Testis (tissue), 3 donors: Measurements from ENCODE around the gene CHI3L1. TPM values are rescaled to one million over a fixed set of nuclear protein-coding genes. Genes with fewer than 3 reads are reported as not detected.

ENCODE experiments used
- DNase-seq: peaks from one replicate; pipeline ENCODE4 v3.0.0-alpha.2; 2019
- H3K27ac ChIP-seq, 2 donors: fragments of 200-600 bp; sonication (generic); one replicate each; pipeline ENCODE4 v1.5.1; 2019
- H3K27me3 ChIP-seq: fragments of 200-600 bp; sonication (generic); one replicate; pipeline ENCODE4 v1.5.1; 2019
- H3K36me3 ChIP-seq: fragments of 200-600 bp; sonication (generic); one replicate; pipeline ENCODE4 v1.5.1; 2017; ENCODE audit warnings: low read depth; ENCODE audit errors: missing control alignments
- H3K4me1 ChIP-seq: fragments of 200-600 bp; sonication (generic); one replicate; pipeline ENCODE4 v1.5.1; 2019
- H3K4me3 ChIP-seq, 2 donors: fragments of 200-600 bp; sonication (generic); one replicate each; pipeline ENCODE4 v1.5.1; 2017 to 2019
- H3K9me3 ChIP-seq: fragments of 200-600 bp; sonication (generic); one replicate; pipeline ENCODE4 v1.5.1; 2017
- POLR2A ChIP-seq: fragments of 450-650 bp; IDR thresholded peaks from one replicate; pipeline ENCODE4 v1.6.1; 2017; ENCODE audit warnings: antibody characterized with exemption, mild to moderate bottlenecking, moderate library complexity
- WGBS, 2 donors: methylation state at CpG; one replicate each; pipeline ENCODE4 v1.1.5; 2018; 5-methylcytosine and 5-hydroxymethylcytosine counted together
- intact Hi-C: fragments of 100-400 bp; cut with DNase I; formaldehyde crosslinking; loops from one replicate; pipeline ENCODE4 v1.15.1; 2023; ENCODE audit warnings: low total_unique reads
- polyA plus RNA-seq: library from polyadenylated mRNA; stranded (reverse); fragments of 350-450 nt; fragmentation: Illumina TruSeq; extraction: RNeasy Lipid Tissue Mini Kit (QIAGEN cat#74804); gene quantifications from one replicate; pipeline ENCODE4 v1.2.3, GENCODE V29; 2014; ENCODE audit warnings: low read depth, low replicate concordance; ENCODE audit not compliant: insufficient read depth
- total RNA-seq, 2 donors: library from RNA; depleted of rRNA; stranded (reverse); fragments of >200 nt; gene quantifications; one replicate each; pipeline ENCODE4 v1.2.3, GENCODE V29; 2016
- TF ChIP-seq, protein P1 (sequence below), 3 experiments: fragments of 450-650 bp in 2 of 3; fragments of 200-600 bp in 1 of 3; sonication (generic) in 1 of 3; IDR thresholded peaks; one replicate each; pipeline ENCODE4 v1.5.1; 2016 to 2019; ENCODE audit warnings: antibody characterized with exemption in 3 of 3, mild to moderate bottlenecking in 2 of 3, moderate library complexity in 1 of 3

The CHI3L1 gene
- total and polyA plus RNA-seq, 3 donors from 2014 or later, result 2.0 to 35.5 (median 6.6) TPM

DNA sequence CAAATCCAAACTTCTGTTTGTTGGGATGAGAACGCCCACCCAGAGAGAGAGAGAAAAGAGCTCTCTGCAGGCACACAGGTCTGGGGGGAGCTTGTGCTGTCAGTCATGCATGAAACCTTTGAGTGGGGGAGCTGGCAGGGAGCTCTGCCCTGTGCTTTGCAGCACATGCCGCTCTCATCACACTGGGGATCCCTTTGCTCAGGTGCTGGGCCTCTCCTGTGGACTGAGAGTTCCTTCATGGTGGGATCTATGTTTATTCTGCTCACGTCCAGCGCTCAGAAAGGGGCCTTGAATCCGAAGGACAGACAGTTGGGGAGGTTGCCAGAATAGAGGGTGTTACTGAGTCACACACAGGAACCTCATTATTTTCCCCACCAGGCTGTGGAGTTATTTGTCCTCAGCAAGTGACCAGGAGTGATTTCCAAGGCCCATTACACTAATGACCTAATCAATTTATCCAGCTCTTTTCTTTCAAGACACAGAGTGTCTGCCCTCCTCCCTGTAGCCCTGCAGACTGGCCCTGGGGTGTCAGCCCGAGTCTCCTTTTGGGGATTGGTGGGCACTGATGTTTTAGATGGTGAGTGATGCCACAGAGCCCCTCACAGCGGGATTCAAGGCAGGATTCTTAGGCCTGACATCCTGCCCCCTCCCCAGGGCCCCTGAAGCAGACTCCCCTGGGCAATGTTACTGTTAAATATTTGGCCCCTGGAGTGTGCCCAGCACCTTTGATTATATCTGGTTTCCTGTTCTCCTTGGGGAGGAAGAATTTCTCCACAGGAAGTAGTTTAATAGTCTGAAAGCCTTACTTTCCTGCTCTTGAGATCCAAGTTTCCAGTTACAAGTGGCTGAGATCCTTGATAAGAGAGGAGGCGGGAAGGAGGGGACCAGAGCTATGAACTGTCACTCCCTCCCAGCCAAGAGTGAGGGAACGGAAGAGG, 33.2 kb downstream of the CHI3L1 start:
- intact Hi-C loops, result no loop called here
- TF ChIP-seq, protein P1, sequence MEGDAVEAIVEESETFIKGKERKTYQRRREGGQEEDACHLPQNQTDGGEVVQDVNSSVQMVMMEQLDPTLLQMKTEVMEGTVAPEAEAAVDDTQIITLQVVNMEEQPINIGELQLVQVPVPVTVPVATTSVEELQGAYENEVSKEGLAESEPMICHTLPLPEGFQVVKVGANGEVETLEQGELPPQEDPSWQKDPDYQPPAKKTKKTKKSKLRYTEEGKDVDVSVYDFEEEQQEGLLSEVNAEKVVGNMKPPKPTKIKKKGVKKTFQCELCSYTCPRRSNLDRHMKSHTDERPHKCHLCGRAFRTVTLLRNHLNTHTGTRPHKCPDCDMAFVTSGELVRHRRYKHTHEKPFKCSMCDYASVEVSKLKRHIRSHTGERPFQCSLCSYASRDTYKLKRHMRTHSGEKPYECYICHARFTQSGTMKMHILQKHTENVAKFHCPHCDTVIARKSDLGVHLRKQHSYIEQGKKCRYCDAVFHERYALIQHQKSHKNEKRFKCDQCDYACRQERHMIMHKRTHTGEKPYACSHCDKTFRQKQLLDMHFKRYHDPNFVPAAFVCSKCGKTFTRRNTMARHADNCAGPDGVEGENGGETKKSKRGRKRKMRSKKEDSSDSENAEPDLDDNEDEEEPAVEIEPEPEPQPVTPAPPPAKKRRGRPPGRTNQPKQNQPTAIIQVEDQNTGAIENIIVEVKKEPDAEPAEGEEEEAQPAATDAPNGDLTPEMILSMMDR (IDR thresholded peaks at IDR 0.05), result no peak
- TF ChIP-seq POLR2A, result no peak
- 52 to 66% methylated on average over 9 of the region's 9 CpGs for WGBS, 2 donors
- no peak for DNase-seq
- Histone ChIP-seq H3K27me3 (no peaks in the 10 kb centered on the region), H3K4me1 (peaks cover 60% of the 10 kb centered on the region), H3K27ac (peak overlapping the region in 1 of 2 donors; percentile 4), H3K36me3 (no peaks in the 10 kb centered on the region), H3K4me3 (no peak overlapping the region), H3K9me3 (no peaks in the 10 kb centered on the region)

DNA sequence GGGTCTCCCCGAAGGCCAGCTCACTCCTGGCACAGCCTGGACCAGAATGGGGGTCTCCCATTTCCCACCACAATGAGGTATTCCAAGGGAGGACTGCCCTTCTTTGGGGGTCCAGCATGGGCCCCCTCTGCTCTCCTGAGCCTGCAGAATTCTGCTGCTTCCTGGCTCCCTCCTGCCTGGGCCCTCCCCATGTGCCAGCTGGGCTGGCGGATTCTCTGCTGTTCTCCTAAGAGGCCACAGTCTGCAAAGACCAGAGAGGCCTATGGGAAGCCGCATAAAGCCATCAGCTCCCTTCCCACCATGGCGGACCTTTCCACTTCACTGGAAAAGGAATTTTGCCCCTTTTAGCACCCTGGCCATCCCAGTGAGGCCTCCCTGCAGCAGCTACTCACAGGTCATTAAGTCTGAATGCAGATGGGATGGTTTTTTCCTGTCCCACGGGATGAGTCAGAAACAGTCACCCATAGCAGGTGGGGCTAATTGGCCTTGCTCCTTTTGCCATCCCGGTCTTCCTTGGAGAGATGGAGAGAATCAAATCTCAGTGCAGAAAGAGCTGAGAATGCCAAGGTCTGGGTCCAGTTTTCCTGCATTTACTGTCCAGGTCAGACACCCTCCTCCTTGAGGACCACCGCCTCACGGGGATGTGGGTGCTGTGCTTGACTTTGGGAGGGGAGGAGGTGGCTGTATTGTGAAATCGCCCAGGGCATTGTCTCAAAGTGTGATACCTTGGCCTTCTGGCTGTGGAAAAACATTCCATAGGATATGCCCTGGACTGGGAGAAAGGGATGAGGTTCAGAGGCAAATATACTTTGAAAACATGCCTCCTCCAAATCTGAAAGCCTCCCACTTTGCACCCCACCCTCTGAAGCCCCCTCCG, 34.1 kb downstream of the CHI3L1 start:
- TF ChIP-seq, protein P1 (IDR thresholded peaks at IDR 0.05), result no peak
- no peak for TF ChIP-seq POLR2A
- Histone ChIP-seq H3K9me3 (no peaks in the 10 kb centered on the region), H3K4me3 (no peak overlapping the region), H3K27ac (no peak overlapping the region), H3K4me1 (peaks cover 64% of the 10 kb centered on the region), H3K27me3 (no peaks in the 10 kb centered on the region), H3K36me3 (no peaks in the 10 kb centered on the region)
- DNase-seq, result no peak
- intact Hi-C loops, result no loop called here
- WGBS, 2 donors, result 57 to 82% methylated on average over 8 to 10 of the region's 10 CpGs

DNA sequence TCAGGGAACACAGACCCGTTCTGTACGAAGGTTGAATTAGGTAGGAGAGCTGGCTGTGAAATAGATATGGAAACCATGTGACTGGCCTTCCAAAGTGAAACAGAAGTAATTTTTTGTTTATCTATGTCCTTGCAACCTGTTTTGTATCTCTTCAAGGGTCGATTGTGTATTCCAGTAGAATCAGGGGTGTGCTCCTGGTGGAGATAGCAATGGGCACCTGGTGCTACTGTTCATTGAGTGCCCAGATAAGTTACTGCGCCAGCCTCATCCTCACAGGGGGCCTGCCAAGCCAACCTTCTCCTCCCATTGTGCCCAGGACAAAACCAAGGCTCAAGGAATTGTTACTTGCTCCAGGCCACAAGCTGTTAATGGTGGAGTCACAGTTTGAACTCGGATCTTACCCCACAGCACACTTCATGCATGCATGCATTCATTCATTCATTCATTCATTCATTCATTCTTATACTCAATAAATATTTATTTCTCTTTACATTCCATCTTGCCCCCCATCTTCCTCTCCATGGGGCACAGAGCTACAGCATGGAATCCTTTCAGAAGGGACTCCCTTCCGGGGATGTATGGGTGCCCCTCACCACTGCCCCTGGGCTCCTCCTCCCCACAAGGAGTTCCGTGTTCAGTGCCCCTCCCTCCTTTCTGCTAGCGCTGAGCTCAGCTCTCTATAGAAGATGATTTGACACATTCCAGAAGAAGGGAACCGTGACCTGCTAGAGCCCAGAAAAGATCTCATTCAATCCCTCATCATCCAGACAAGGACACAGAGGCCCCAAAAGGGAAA, 34.9 kb downstream of the CHI3L1 start:
- H3K27ac ChIP-seq, result no peak overlapping the region
- no peak overlapping the region for H3K4me3 ChIP-seq
- peak; percentile 69 for DNase-seq
- intact Hi-C loops, result no loop called here
- no peaks in the 10 kb centered on the region for H3K27me3 ChIP-seq
- peaks cover 67% of the 10 kb centered on the region for H3K4me1 ChIP-seq
- no peaks in the 10 kb centered on the region for H3K9me3 ChIP-seq
- WGBS, 2 donors, result 63 to 68% methylated on average over 9 of the region's 9 CpGs
- TF ChIP-seq POLR2A, result no peak
- H3K36me3 ChIP-seq, result no peaks in the 10 kb centered on the region

DNA sequence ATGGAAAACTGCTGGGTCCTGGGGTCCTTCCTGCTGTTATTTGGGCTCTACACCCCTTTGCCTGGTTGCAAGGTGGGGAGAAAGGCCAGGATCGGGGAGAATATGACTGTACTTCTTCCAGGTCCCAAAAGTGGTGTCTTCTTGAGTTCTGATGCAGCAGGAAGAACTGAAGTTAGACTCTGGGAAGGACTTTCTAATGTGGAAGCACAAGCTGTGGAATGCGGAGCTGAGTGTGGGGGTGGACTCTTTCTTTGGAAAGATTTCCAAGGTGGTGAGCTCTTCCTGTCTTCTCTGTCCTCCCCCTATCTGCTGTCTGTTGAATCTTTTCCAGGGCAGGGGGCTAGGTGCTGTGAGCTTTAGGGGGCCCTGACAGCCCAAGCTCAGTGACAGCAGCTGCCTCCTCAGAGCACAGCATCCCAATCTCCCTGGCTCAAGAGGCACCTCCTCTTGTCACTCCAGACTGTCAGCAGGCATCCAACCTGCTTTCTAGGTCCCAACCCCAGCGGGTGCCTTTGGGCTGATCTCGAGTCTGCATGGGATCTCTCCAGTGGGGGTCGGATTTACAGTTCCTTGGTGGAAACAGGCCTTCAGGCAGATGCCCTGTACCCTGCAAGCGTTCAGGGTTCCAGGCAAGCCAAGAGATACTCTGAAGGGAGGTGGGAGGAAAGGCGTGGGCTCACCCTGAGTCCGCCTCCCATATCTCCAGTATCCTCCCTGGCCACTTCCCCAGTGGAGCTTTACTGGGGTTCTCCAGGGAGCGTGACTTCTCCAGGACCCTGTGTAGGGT, 35.8 kb downstream of the CHI3L1 start:
- Histone ChIP-seq H3K27ac (peak overlapping the region in 1 of 2 donors; percentile 39), H3K4me1 (peaks cover 75% of the 10 kb centered on the region), H3K4me3 (no peak overlapping the region), H3K36me3 (no peaks in the 10 kb centered on the region), H3K9me3 (no peaks in the 10 kb centered on the region), H3K27me3 (no peaks in the 10 kb centered on the region)
- intact Hi-C loops, result no loop called here
- TF ChIP-seq POLR2A, result no peak
- TF ChIP-seq, protein P1 (IDR thresholded peaks at IDR 0.05), result no peak
- WGBS, 2 donors, result 58% methylated on average over 8 to 9 of the region's 9 CpGs
- DNase-seq, result peak; percentile 82
